Trophoblast cell (in vitro differentiated cells and primary cell): ENCODE measurements around the gene NYNRIN.

Source experiments
- DNase-seq, 2 donors: peaks; one replicate each; pipeline ENCODE4 v3.0.0-alpha.2; 2016
- H2AFZ ChIP-seq: 2 replicates; pipeline ENCODE4 v1.6.1; 2013; ENCODE audit warnings: low read length, moderate library complexity, mild to moderate bottlenecking; ENCODE audit not compliant: insufficient read depth, poor library complexity
- H2AK5ac ChIP-seq: 2 replicates; pipeline ENCODE4 v1.6.1; 2013; ENCODE audit warnings: mild to moderate bottlenecking, low read length
- H2BK120ac ChIP-seq: 2 replicates; pipeline ENCODE4 v1.6.1; 2013; ENCODE audit warnings: low read length, mild to moderate bottlenecking, moderate library complexity; ENCODE audit not compliant: insufficient read depth, poor library complexity
- H2BK12ac ChIP-seq: 2 replicates; pipeline ENCODE4 v1.6.1; 2013; ENCODE audit warnings: mild to moderate bottlenecking, low read length, moderate library complexity
- H2BK5ac ChIP-seq: 2 replicates; pipeline ENCODE4 v1.6.1; 2013; ENCODE audit warnings: low read length, low read depth, moderate library complexity, mild to moderate bottlenecking; ENCODE audit not compliant: poor library complexity
- H3K14ac ChIP-seq: 2 replicates; pipeline ENCODE4 v1.6.1; 2013; ENCODE audit warnings: mild to moderate bottlenecking, low read length
- H3K18ac ChIP-seq: 2 replicates; pipeline ENCODE4 v1.6.1; 2013; ENCODE audit warnings: mild to moderate bottlenecking, low read length
- H3K23ac ChIP-seq: 2 replicates; pipeline ENCODE4 v1.6.1; 2013; ENCODE audit warnings: low read length
- H3K27ac ChIP-seq: 2 replicates; pipeline ENCODE4 v1.5.1; 2013; ENCODE audit warnings: low read depth, mild to moderate bottlenecking, inconsistent platforms, low read length, moderate library complexity
- H3K27me3 ChIP-seq: 2 replicates; pipeline ENCODE4 v1.6.1; 2013; ENCODE audit warnings: inconsistent platforms, mild to moderate bottlenecking, low read length, moderate library complexity; ENCODE audit not compliant: insufficient read depth
- H3K36me3 ChIP-seq, 2 experiments: 1 replicate in 1 of 2; 2 replicates in 1 of 2; pipeline ENCODE4 v1.6.1; 2013; ENCODE audit warnings: low read length in 2 of 2, mild to moderate bottlenecking in 2 of 2, moderate library complexity in 1 of 2; ENCODE audit not compliant: insufficient read depth in 2 of 2, control insufficient read depth in 1 of 2
- H3K4ac ChIP-seq: 2 replicates; pipeline ENCODE4 v1.6.1; 2013; ENCODE audit warnings: low read depth, mild to moderate bottlenecking, low read length, moderate library complexity
- H3K4me1 ChIP-seq, 2 experiments: 1 replicate in 1 of 2; 2 replicates in 1 of 2; pipeline ENCODE4 v1.6.1; 2013; ENCODE audit warnings: low read length in 2 of 2, mild to moderate bottlenecking in 2 of 2, moderate library complexity in 1 of 2; ENCODE audit not compliant: insufficient read depth in 2 of 2, control insufficient read depth in 1 of 2
- H3K4me2 ChIP-seq: 2 replicates; pipeline ENCODE4 v1.6.1; 2013; ENCODE audit warnings: inconsistent platforms, mild to moderate bottlenecking, low read length, moderate library complexity
- H3K4me3 ChIP-seq: 2 replicates; pipeline ENCODE4 v1.5.1; 2013; ENCODE audit warnings: mild to moderate bottlenecking, low read depth, low read length, inconsistent platforms
- H3K79me1 ChIP-seq: one replicate; pipeline ENCODE4 v1.6.1; 2013; ENCODE audit warnings: low read length
- H3K79me2 ChIP-seq: 2 replicates; pipeline ENCODE4 v1.6.1; 2013; ENCODE audit warnings: low read length, mild to moderate bottlenecking; ENCODE audit not compliant: control insufficient read depth, insufficient read depth, poor library complexity
- H3K9ac ChIP-seq: 2 replicates; pipeline ENCODE4 v1.6.1; 2013; ENCODE audit warnings: mild to moderate bottlenecking, low read length
- H3K9me3 ChIP-seq: 2 replicates; pipeline ENCODE4 v1.6.1; 2013; ENCODE audit warnings: low read depth, mild to moderate bottlenecking, control low read depth, inconsistent platforms, low read length; ENCODE audit not compliant: insufficient read depth
- H4K12ac ChIP-seq: 2 replicates; pipeline ENCODE4 v1.6.1; 2013; ENCODE audit warnings: low read depth, mild to moderate bottlenecking, low read length, moderate library complexity
- H4K8ac ChIP-seq: 2 replicates; pipeline ENCODE4 v1.6.1; 2013; ENCODE audit warnings: low read depth, mild to moderate bottlenecking, low read length, moderate library complexity
- H4K91ac ChIP-seq: one replicate; pipeline ENCODE4 v1.6.1; 2013; ENCODE audit warnings: low read depth, mild to moderate bottlenecking, low read length, moderate library complexity
- WGBS: extraction: QIAGEN DNeasy Blood & Tissue Kit; methylation state at CpG from one replicate; pipeline ENCODE4 v1.1.7; 2013; ENCODE audit warnings: missing lambda C conversion rate; ENCODE audit not compliant: insufficient read length, insufficient coverage; ENCODE audit errors: extremely low coverage; 5-methylcytosine and 5-hydroxymethylcytosine counted together

NYNRIN gene

GRCh38 chr14:24440606-24441399, 42.0 kb downstream of the NYNRIN start:
- Histone ChIP-seq H2BK5ac (no peak overlapping the region), H4K12ac (no peak overlapping the region), H3K4me1 (peaks cover 4 to 6% of the 10 kb centered on the region in 2 experiments), H3K27me3 (no peaks in the 10 kb centered on the region), H2AFZ (no peak overlapping the region), H3K23ac (no peak overlapping the region), H3K4me3 (no peak overlapping the region), H2BK12ac (no peak overlapping the region), H4K91ac (no peak overlapping the region), H3K9me3 (no peaks in the 10 kb centered on the region), H3K4ac (no peak overlapping the region), H2AK5ac (no peak overlapping the region), H3K14ac (no peak overlapping the region), H3K9ac (no peak overlapping the region), H3K36me3 (peaks cover 32 to 47% of the 10 kb centered on the region in 2 experiments), H3K79me2 (peaks cover 6% of the 10 kb centered on the region), H3K27ac (no peak overlapping the region), H3K4me2 (no peak overlapping the region), H4K8ac (no peak overlapping the region), H3K79me1 (peaks cover 9% of the 10 kb centered on the region), H2BK120ac (no peak overlapping the region), H3K18ac (no peak overlapping the region)
- no CpG with 5 or more reads among the region's 8 CpGs for WGBS
- DNase-seq = no peak

GRCh38 chr14:24441485-24441884, 42.7 kb downstream of the NYNRIN start:
- H2BK120ac ChIP-seq = no peak overlapping the region
- peaks cover 26 to 40% of the 10 kb centered on the region in 2 experiments for H3K36me3 ChIP-seq
- H3K4ac ChIP-seq = no peak overlapping the region
- no peak overlapping the region for H3K23ac ChIP-seq
- no peak overlapping the region for H2AK5ac ChIP-seq
- no peak overlapping the region for H3K18ac ChIP-seq
- no peak overlapping the region for H3K4me3 ChIP-seq
- peaks cover 6% of the 10 kb centered on the region for H3K79me2 ChIP-seq
- H3K14ac ChIP-seq = no peak overlapping the region
- WGBS = no CpG with 5 or more reads among the region's 5 CpGs
- H3K4me1 ChIP-seq = peaks cover 4 to 6% of the 10 kb centered on the region in 2 experiments
- H4K91ac ChIP-seq = no peak overlapping the region
- H4K8ac ChIP-seq = no peak overlapping the region
- no peak overlapping the region for H2AFZ ChIP-seq
- peaks cover 9% of the 10 kb centered on the region for H3K79me1 ChIP-seq
- H2BK12ac ChIP-seq = no peak overlapping the region
- H3K27ac ChIP-seq = no peak overlapping the region
- H3K9ac ChIP-seq = no peak overlapping the region
- H2BK5ac ChIP-seq = no peak overlapping the region
- H4K12ac ChIP-seq = no peak overlapping the region
- H3K27me3 ChIP-seq = no peaks in the 10 kb centered on the region
- DNase-seq = no peak
- H3K4me2 ChIP-seq = peak overlapping the region; percentile 93
- H3K9me3 ChIP-seq = no peaks in the 10 kb centered on the region

GRCh38 chr14:24441904-24442239, 43.1 kb downstream of the NYNRIN start:
- peaks cover 4 to 6% of the 10 kb centered on the region in 2 experiments for H3K4me1 ChIP-seq
- no CpG with 5 or more reads among the region's 12 CpGs for WGBS
- H2BK5ac ChIP-seq = peak overlapping the region; percentile 44
- no peaks in the 10 kb centered on the region for H3K27me3 ChIP-seq
- peak overlapping the region; percentile 93 for H4K12ac ChIP-seq
- peak overlapping the region; percentile 86 for H2AFZ ChIP-seq
- H4K8ac ChIP-seq = peak overlapping the region; percentile 98
- peak overlapping the region; percentile 59 for H3K27ac ChIP-seq
- peak overlapping the region; percentile 88 for H3K18ac ChIP-seq
- no peak overlapping the region for H3K23ac ChIP-seq
- H3K14ac ChIP-seq = peak overlapping the region; percentile 85
- peak overlapping the region; percentile 78 for H3K4me3 ChIP-seq
- H3K79me2 ChIP-seq = peaks cover 6% of the 10 kb centered on the region
- peak in 1 of 2 donors; percentile 18 for DNase-seq
- peak overlapping the region; percentile 72 for H3K9ac ChIP-seq
- peak overlapping the region; percentile 93 for H3K4me2 ChIP-seq
- peak overlapping the region; percentile 85 for H2AK5ac ChIP-seq
- no peaks in the 10 kb centered on the region for H3K9me3 ChIP-seq
- H3K4ac ChIP-seq = peak overlapping the region; percentile 78
- no peak overlapping the region for H2BK12ac ChIP-seq
- H2BK120ac ChIP-seq = peak overlapping the region; percentile 66
- H3K79me1 ChIP-seq = peaks cover 9% of the 10 kb centered on the region
- peak overlapping the region; percentile 97 for H4K91ac ChIP-seq
- peaks cover 26 to 37% of the 10 kb centered on the region in 2 experiments for H3K36me3 ChIP-seq

- Histone ChIP-seq H4K8ac (peak within 1 kb of the TSS; percentile 98), H3K9ac (peak within 1 kb of the TSS; percentile 94), H3K18ac (peak within 1 kb of the TSS; percentile 90), H3K4me1 (peaks cover 4 to 6% of the 10 kb centered on the region in 2 experiments), H3K14ac (peak within 1 kb of the TSS; percentile 98), H2BK120ac (peak within 1 kb of the TSS; percentile 87), H3K9me3 (no peaks in the 10 kb centered on the region), H3K4me2 (peak within 1 kb of the TSS; percentile 93), H3K79me1 (peaks cover 9% of the 10 kb centered on the region), H3K27me3 (no peaks in the 10 kb centered on the region), H3K4me3 (peak within 1 kb of the TSS; percentile 78), H2AFZ (peak within 1 kb of the TSS; percentile 86), H3K23ac (no peak within 1 kb of the TSS), H4K91ac (peak within 1 kb of the TSS; percentile 97), H3K27ac (peak within 1 kb of the TSS; percentile 96), H2AK5ac (peak within 1 kb of the TSS; percentile 85), H4K12ac (peak within 1 kb of the TSS; percentile 93), H2BK5ac (peak within 1 kb of the TSS; percentile 88), H3K4ac (peak within 1 kb of the TSS; percentile 78), H3K36me3 (peaks cover 20 to 31% of the 10 kb centered on the region in 2 experiments), H2BK12ac (peak within 1 kb of the TSS; percentile 12), H3K79me2 (peaks cover 6% of the 10 kb centered on the region)
- DNase-seq = peak; percentile 99 to 100
- no CpG with 5 or more reads among the region's 52 CpGs for WGBS
Measured at GRCh38 chr14:24442240-24443052, 43.6 kb downstream of the NYNRIN start, which contains the start of gene SDR39U1. Gene SDR39U1 (minus strand): TSS chr14:24442776. CDS start chr14:24442769, 7 bp downstream.
